Stimulated activated CD4-positive, alpha-beta T cell treated with anti-CD3 and anti-CD28 coated beads, TNF-alpha, amount 100 ng/mL, for 48 hours (primary cell): ENCODE data around the gene ERICH2.
"Not testable (repeated sequence)": the region's sequence is repeated elsewhere in the genome, so short reads cannot be mapped to it uniquely, and the experiment has no call there.

ENCODE experiments used
- DNase-seq, 3 donors: peaks; one replicate each; pipeline ENCODE4 v3.0.0-alpha.2; 2020; ENCODE audit warnings: low read depth in 3 of 3

The ERICH2 gene, protein sequence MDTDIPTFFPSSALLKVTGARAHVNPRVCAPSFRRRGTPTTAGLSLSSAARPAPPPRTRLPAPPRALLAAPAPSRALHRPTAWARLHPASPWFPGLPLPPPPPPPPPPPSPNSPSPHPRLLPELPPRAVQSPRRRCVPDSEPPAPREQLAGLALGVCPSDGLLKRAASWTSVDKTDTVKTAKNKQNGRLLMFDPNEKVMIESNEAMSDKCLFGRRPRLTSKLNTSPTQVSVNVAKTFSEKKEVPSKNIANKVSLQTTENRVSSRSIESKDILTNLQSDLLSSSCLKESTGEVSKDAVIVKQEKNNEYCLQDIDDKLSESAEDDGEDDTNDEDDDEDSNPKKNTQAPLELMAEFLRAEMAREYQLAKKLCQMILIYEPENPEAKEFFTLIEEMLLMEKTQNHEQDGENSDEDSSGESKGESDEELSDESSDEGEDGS

DNA sequence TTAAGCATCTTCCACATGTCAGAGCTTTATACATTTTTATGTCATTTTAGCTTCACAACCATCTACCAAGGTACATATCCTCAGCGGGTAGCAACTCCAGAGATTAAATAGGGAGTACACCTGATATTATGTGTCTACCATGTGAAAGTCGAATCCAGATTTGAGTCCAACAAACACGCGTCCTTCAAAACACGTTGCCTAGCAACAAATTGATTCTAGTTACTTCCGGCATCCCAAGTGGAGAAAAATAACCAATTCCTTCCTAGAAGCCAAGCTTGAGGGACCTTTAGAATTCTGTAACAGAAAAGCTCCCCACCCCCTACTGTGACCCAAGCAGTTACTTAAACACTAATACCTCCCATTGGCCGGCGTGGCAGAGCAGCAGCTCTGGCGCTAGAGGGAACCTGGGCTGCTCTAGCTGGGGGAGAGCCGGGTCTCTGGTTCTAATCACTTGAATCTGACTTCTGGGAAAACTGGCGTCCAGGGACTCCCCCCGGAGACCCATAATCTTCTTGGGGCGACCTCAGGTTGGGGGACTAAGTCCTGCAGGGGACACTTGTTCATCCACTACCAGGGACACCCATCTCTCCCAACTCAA lies at the start of gene ERICH2:
TSS of gene ERICH2 (plus strand) at position 371 of the 598 bp plus-strand sequence. CDS start 304 bp downstream, outside the sequence.
- peak in 1 of 3 donors; percentile 36 for DNase-seq

DNA sequence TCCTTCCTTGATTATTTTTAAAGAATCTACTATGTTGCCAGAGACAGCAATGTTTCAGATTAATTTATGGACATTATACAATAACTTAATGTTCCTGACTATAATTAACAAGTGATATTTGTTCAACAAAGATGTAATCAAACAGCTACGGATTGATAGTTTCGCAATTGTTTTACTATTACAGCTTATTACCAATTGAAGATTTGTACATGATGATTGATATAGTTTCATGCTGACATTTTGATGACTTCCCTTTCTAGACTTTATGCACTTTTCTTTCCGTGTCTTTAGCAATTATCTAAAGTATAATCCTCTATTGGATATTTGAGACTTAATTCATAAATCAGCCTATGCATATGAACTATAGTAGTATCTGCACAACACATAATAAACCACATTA lies 48.5 kb upstream of the ERICH2 start:
- DNase-seq = no peak

DNA sequence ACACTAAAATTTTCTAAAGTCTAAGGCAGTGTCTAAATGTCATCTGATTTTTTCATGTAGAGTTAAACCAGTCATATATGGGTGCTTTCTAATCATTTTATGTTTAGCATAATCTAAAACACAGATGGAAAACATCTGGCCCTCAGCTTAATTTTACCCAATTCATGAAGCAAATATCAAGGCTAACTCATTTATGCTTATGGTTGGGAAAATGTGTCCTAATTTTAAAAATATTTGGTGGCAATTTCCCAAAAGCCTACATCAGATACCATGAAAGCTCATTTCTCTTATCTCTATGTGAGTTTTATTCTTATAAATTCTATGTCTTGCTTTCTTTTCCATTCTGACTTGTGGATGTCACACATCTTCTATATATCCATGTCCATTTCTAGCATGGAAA lies 47.9 kb upstream of the ERICH2 start:
- DNase-seq = no peak

DNA sequence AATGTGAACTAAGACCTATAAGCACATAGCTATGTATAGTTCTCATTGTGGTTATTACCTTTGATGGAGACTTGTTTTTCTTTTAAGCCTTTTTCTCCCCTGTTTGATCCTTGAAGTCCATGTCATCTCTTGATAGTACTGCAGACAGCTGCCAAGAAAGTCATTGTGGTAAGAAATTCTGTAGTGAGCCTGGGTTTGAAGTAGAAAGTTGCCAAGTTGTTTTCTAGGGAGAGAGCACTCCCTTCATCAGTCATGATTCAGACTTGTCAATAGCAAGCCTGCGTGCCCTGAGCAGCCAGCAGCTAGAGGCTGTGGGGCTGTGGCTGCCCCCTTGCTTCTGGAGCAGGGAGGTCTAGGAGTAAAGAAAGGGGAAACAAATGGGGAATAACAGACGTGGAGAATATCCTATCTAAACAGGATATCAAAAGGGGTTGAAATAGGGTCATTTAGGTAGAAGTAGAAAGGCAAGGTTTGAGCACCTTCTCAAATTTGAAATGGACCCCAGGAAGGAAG lies 46.7 kb upstream of the ERICH2 start:
- no peak for DNase-seq

DNA sequence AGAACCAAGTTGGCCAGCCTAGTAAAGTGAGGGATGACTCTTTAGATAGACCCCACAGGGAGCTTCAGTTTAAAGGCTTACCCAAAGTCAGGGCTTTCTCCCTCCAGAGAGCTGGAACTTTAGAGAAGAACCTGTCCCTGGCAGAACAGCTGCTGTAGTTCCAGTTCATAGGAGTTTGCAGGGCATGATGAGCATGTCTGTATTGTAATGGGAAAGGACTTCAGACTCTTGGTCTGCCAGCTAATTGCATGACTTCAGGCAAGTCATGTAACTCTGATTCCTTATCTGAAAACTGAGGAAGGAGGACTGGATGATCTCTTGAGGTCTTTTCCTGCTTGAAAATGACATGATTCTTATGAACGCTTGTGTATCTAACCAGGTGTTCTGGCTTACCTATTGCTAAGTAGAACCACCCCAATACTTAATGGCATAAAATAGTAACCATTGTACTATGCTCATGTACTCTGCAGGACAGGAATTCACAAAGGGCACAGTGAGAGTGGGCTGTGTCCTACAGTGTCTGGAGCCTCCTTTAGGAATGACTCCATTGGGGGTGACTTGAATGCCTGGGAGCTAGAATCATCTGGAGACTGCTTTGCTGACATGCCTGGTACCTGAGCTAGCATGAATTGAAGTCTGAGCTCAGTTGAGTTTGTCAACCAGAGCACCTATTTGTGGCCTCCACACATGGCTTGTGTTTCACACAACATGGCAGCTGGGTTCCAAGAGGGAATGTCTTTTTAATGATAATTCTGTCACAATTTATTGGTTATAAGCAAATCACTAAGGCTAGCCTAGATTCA lies 36.2 kb upstream of the ERICH2 start:
- no peak for DNase-seq

DNA sequence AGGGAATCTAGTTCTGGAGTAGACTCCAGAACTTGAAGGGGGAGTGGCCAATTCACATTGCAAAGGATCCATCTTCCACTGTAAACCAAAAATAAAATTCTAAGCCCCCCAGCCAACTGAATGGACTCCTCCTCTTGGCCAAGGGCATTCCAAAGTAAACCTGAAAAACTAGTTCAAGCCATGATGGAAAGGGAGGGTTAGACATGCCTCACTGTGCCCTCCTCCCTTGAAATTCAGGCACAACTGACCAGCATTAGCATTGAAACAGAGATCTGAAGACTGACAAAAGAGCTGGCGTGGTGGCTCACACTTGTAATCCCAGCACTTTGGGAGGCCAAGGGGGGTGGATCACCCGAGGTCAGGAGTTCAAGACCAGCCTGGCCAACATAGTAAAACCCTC lies 35.6 kb upstream of the ERICH2 start:
- not testable (repeated sequence) for DNase-seq

DNA sequence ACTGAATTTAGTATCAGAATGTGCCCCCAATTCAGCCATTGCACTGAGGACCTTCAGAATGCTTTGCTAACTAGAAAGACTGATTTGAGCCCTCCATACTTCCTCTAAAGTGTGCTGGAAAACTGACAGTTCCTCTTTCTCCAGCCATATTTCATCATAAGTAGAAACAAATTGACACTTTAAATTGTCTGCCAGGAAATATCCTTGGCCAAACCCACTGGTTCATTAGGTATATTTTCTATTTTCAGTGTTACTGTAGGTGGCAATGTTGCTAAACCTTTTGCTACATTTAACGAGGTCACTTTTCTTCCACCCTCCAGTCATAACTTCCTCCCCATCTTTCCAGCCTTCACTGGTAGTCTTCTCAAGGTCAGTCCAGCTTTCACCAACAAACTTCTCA lies 33.5 kb upstream of the ERICH2 start:
- no peak for DNase-seq

DNA sequence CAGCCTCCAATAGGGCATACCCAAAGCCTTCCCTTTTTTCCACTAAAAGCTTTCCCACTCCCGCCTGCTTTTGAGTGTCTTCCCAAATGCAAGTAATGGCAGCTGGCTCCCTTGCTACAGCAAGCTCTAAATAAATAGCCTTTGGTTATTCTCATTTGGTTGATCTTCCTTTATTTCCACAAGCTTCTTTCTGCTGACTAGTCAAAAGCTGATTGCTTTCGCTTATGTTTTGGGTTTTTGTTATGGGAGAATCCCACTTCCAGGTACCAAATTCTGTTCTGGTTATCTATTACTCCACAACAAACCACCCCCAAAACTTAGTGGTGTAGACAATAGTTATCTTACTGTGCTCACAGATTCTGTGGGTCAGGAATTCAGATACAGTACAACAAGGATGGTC lies 32.8 kb upstream of the ERICH2 start:
- DNase-seq = no peak

DNA sequence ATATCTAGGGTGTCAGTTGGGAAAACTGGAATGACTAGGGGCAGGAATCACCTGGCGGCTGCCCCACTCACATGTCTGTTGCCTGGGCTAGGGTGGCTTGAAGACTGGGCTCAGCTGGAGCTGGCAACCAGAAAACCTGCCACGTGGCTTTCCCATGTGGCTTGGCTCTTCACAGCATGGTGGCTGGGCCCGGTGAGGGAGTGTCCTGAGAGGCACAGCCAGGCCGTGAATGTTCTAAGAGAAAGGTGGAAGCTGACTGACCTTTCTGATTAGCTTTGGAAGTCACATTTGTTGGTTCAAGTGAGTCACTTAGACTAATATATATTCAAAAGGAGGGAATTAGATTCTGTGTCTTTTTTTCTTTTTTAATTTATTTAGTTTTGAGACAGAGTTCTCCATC lies 32.4 kb upstream of the ERICH2 start:
- no peak for DNase-seq

DNA sequence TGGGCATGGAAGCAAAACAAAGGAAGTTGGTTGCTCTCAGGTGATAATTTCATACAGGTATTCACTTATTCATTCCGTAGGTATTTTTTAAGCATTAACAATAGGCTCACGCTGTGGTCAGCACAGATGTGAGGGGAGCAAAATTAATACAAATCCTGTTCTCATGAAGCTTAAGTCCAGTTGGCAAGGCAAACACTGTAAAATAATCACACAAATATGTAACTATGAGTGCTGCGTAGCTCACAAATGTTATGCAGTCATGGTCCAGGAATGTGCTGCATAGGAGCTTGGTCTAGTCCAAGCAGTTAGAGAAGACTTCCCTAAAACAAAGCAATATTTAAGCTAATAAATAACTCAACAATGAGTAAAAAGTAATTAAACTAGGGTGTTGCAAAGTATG lies 31.1 kb upstream of the ERICH2 start:
- DNase-seq = no peak

DNA sequence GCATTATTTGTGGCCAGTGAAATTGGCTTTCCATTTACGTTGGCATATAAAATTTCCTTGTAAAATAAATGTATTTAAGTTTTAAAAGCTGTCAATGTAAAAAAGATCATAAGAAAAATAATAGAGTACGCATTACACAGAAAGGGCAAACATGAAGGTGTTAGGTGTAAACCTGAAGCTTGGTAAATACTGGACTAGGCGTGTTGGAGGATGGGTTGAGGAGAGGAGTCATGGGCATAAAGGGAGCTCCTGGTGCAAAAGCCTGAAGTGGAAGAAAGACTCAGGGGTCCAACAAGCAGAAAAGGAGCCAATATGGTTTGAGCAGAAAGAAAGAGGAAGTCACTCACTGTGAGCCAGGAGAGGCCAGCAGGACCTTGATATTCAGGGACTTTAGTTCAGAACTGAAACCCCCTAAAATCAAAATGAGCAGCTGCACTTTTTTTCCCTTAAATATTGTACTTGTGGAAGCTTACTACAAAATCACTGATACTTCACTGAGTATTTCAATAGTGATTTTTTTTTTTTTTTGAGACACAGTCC lies 30.6 kb upstream of the ERICH2 start:
- DNase-seq = no peak

DNA sequence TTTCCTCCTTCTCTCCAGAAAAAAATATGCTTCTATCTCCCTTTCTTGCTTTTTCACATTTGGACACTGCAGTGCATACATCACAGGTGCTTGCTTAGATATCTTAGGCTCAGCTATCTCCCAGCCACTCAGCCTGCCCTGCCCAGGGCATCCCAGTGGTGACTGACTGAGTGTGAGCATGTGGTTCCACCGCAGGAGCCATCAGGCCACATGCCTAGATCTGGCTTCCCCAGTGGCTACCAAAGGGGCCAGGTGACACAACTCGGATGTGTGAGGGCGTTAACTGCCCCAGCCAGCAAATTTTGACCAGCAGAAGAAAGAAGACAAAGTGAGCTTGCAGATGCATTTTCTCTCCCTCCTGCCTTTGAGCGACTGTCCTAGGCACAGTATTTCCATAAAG lies 29.5 kb upstream of the ERICH2 start:
- no peak for DNase-seq

DNA sequence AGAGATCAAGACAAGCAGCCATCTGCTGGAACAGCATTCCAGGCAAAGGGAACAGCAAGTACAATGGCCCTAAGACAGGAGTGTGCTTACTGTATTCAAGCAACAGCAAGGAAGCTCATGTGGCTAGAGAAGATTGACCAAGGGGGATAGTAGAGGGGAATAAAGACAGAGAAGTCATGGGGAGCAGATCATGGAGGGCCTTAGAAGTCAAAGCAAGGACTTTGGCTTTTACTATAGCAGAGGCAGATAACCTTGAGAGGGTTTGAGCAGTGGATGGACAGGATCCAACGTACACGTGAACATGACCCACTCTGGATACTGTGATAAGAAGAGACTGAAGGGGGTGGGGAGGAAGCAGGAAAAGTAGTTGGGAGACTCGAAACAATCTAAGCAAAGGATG lies 28.2 kb upstream of the ERICH2 start:
- no peak for DNase-seq

DNA sequence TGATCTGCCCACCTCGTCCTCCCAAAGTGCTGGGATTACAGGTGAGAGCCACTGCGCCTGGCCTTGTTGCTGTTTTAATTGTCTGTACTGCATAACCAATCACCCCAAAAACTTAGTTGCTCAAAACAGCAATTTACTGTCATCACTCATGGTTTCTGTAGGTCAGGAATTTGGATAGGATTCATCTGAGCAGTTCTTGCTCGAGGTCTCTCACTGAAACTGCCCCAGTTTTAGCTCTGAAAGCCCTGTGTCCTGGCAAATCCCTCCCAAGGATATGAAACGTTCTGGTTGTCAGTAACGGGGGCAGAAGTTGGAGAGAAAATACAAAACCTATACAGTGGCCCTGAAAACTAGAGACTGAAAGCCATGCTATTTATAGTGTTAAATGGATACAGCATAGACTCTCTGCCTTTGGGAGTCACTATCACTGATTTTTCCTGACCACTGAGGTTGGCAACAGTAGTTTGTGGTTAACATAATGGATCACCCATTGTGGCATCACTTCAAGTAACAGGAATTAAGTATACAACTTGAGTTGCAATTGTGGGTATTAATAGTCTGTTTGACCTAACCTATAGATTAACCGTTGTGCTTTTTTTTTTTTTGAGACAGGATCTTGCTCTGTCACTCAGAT lies 27.2 kb upstream of the ERICH2 start:
- no peak for DNase-seq

DNA sequence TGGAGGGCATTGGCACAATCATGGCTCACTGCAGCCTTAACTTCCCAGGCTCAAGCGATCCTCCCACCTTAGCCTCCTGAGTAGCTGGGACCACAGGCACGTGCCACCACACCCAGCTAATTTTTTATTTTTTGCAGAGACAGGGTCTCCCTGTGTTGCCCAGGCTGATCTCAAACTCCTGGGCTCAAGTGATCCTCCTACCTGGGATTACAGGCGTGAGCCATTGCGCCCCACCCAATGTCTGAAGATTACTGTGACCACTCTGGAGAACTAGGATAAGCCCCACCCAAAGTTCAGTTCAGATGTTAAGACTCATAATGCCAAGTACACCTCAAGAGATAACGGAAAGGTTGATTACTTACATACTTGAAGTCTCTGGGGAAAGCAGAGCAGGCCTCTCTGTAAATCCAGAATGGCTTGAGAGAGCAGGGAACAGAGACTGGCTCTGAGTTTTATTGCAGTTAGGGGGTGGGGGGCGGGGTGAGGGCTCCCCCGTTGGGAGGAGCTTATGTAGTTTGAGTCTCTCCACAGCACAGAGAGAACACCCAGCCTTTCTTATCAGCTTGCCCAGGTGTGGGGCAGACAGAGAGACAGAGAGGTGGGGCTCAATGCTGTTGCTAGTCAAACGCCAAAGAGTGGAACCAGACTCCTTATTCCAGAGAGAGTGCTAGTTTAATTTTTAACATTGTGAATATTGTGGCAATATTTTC lies 26.5 kb upstream of the ERICH2 start:
- DNase-seq = no peak

DNA sequence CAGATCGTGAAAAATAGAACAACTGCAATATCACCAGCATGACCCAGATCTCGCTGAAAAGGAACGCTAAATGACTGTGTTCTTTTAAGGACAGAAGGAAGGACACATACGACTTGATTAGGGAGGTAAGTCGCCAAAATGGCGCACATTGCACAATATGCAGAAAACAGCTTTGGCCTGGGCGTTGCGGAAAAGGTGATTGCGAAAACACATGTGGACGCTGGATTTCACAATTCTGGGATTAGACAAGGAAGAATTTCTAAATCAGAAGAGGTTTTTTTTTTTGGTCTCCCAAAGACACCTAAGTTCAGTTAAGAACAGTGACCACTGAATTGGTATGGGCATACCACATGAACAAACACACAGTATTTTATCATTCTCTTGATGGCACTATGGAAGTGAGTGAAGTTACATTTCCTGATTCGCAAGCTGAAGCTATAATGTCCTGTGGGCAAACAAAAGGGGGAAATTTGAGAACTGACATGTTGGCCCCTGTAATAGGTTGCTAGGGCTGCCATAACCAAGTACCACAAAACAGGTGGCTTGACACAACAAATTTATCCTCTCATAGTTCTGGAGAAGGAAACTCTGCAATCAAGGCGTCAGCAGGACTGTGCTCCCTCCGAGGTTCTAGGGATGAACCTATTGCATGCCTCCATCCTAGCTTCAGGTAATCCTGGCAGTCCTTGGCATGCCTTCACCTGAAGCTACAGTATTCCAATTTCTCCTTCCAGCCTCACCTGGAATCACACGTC lies 25.8 kb upstream of the ERICH2 start:
- no peak for DNase-seq

DNA sequence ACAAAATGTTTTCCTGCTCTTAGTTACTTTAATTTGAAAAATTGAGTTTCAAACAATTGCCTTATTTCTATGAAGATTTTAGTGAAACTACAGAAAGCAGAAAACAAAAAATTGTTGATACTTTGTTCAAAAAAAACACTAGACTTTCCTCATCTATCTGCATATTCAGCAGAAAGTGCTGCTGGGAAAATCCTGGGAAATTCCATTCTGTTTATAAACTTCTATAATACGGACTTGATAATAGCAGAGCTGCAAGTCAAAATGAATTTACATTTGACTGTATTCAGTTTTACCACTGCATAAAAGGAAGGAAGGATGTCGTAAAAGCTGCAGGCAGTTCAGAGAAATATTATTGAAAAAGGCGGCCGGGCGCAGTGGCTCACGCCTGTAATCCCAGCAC lies 24.9 kb upstream of the ERICH2 start:
- no peak for DNase-seq

DNA sequence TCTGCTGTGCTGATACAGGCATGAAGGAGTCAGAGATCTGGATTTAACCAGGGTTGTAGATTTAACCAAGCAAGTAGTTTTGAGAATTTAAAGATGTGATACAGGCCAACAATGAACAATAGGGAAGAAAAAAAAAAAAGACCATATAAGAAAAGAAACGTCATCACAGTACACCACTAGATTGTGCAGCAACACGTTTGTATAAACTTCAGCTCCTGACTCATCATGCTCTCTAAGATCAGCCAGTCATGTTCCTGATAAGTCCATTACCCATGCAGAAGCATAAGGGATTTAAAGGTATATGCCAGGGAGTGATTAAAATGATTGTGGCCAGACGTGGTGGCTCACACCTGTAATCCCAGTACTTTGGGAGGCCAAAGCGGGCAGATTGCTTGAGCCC lies 22.3 kb upstream of the ERICH2 start:
- no peak for DNase-seq

DNA sequence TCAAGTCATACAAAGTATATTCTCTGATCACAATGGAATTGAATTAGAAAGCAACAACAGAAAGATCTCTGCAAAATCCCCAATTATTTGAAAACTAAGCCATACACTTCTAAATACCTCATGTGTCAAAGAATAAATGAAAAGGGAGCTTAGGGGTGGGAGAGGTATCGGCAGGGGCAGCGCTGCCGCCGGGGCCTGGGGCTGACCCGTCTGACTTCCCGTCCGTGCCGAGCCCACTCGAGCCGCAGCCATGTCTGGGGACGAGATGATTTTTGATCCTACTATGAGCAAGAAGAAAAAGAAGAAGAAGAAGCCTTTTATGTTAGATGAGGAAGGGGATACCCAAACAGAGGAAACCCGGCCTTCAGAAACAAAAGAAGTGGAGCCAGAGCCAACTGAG lies 18.6 kb upstream of the ERICH2 start:
- not testable (repeated sequence) for DNase-seq

DNA sequence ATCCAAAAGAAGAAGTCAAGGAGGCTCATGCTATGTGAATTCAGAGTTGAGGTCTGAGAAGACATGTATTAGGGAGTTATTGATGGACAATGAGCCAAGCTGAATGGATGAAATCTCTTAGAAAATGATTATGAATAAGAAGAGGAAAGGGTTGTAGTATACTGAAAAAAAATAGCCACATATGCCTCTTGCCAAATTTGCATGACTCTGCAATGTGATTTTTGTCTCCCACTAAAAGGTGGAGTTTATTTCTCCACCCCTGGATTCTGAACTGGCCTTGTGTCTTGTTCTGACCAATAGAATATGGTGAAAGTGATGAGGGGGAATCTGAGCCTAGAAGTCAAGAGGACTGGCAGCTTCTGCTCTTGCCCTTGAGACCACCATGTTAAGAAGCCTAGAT lies 8.6 kb upstream of the ERICH2 start:
- no peak for DNase-seq
